Measurements from ENCODE around the gene ABCC5. TPM values are rescaled to one million over a fixed set of nuclear protein-coding genes. Genes with fewer than 3 reads are reported as not detected.
A peak's percentile ranks its signal among the peaks of the same experiment; 100 is the strongest.

Gene ABCC5
- total RNA-seq, 1 donor from 2014 or later: 48.2 TPM

- intact Hi-C loops (cut with DNase I): no loop called here
- ATAC-seq (no peak), DNase-seq (ENCODE audit: missing footprints) (no peak)
These were observed 108.6 kb downstream of the ABCC5 start for GRCh38 chr3:183909030-183909600.

GRCh38 chr3:183907911-183908331, 109.8 kb downstream of the ABCC5 start:
- ATAC-seq (no peak), DNase-seq (ENCODE audit: missing footprints) (no peak)
- intact Hi-C loops (cut with DNase I): no loop called here

- intact Hi-C loops (cut with DNase I): no loop called here
- DNase-seq (ENCODE audit: missing footprints) (no peak), ATAC-seq (no peak)
These were observed 110.5 kb downstream of the ABCC5 start for GRCh38 chr3:183907176-183907575.

- ATAC-seq (no peak), DNase-seq (ENCODE audit: missing footprints) (no peak)
- intact Hi-C loops (cut with DNase I): no loop called here
These were observed 111.3 kb downstream of the ABCC5 start for GRCh38 chr3:183906234-183906921.

GRCh38 chr3:183904833-183905780, 112.6 kb downstream of the ABCC5 start:
- intact Hi-C loops (cut with DNase I): no loop called here
- no peak for ATAC-seq
- no peak for DNase-seq (ENCODE audit: missing footprints)

- no peak for DNase-seq (ENCODE audit: missing footprints)
- ATAC-seq: no peak
- intact Hi-C loops (cut with DNase I): loop anchor here (5.0 to 10.0 kb wide), 2 partner anchors 247 to 399 kb away; partner anchors contain the start of gene PSMD2
These were observed 119.7 kb downstream of the ABCC5 start for GRCh38 chr3:183898028-183898431.

- no peak for ATAC-seq
- intact Hi-C loops (cut with DNase I): loop anchor here (5.0 to 10.0 kb wide), 2 partner anchors 247 to 400 kb away; partner anchors contain the start of gene PSMD2
- DNase-seq (ENCODE audit: missing footprints): no peak
These were observed 120.1 kb downstream of the ABCC5 start for GRCh38 chr3:183897606-183898005.

- intact Hi-C loops (cut with DNase I): loop anchor here (5.0 to 10.0 kb wide), 2 partner anchors 248 to 401 kb away; partner anchors contain the start of gene PSMD2
- no peak for ATAC-seq
These were observed 121.1 kb downstream of the ABCC5 start for GRCh38 chr3:183896610-183897009.

GRCh38 chr3:183896184-183896583, 121.5 kb downstream of the ABCC5 start:
- intact Hi-C loops (cut with DNase I): loop anchor here (5.0 to 10.0 kb wide), 2 partner anchors 249 to 401 kb away; partner anchors contain the start of gene PSMD2
- peak; percentile 28 for DNase-seq (ENCODE audit: missing footprints)
- ATAC-seq: no peak

More at GRCh38 chr3:183896610-183897009, 121.1 kb downstream of the ABCC5 start:
- DNase-seq (ENCODE audit: missing footprints): no peak

- DNase-seq (ENCODE audit: missing footprints) (peak; percentile 23), ATAC-seq (no peak)
- intact Hi-C loops (cut with DNase I): loop anchor here (2.0 to 10.0 kb wide), 4 partner anchors 121 to 402 kb away; partner anchors contain the start of genes ABCC5 and PSMD2
These were observed 121.9 kb downstream of the ABCC5 start for GRCh38 chr3:183895774-183896173.

- intact Hi-C loops (cut with DNase I): loop anchor here (2.0 to 10.0 kb wide), 4 partner anchors 122 to 402 kb away; partner anchors contain the start of genes ABCC5 and PSMD2
- DNase-seq (ENCODE audit: missing footprints) (no peak), ATAC-seq (no peak)
These were observed 122.4 kb downstream of the ABCC5 start for GRCh38 chr3:183895296-183895695.

- intact Hi-C loops (cut with DNase I): loop anchor here (10.0 kb wide), 1 partner anchor 252 kb away; no protein-coding TSS in a partner anchor
- ATAC-seq (no peak), DNase-seq (ENCODE audit: missing footprints) (peak; percentile 45)
These were observed 125.0 kb downstream of the ABCC5 start for GRCh38 chr3:183892610-183893214.

- intact Hi-C loops (cut with DNase I): loop anchor here (2.0 to 5.0 kb wide), 2 partner anchors 362 to 417 kb away; partner anchors contain the start of genes ALG3 and EEF1AKMT4
- ATAC-seq (no peak), DNase-seq (ENCODE audit: missing footprints) (no peak)
These were observed 131.9 kb downstream of the ABCC5 start for GRCh38 chr3:183885766-183886165.

- peak; percentile 100 for ATAC-seq
- intact Hi-C loops (cut with DNase I): loop anchor here (2.0 to 5.0 kb wide), 2 partner anchors 363 to 416 kb away; partner anchors contain the start of genes ALG3 and EEF1AKMT4
- peak; percentile 99 for DNase-seq (ENCODE audit: missing footprints)
These were observed 133.0 kb downstream of the ABCC5 start, which contains the start of gene PARL for GRCh38 chr3:183884427-183885296. PARL (minus strand) TSS chr3:183884880; CDS start chr3:183884846, 34 bp downstream.

GRCh38 chr3:183884097-183884426, 133.6 kb downstream of the ABCC5 start:
- ATAC-seq: no peak
- DNase-seq (ENCODE audit: missing footprints): no peak
- intact Hi-C loops (cut with DNase I): loop anchor here (2.0 kb wide), 1 partner anchor 415 kb away; no protein-coding TSS in a partner anchor

- intact Hi-C loops (cut with DNase I): loop anchor here (2.0 kb wide), 1 partner anchor 415 kb away; no protein-coding TSS in a partner anchor
- DNase-seq (ENCODE audit: missing footprints) (no peak), ATAC-seq (no peak)
These were observed 134.2 kb downstream of the ABCC5 start for GRCh38 chr3:183883291-183884096.

Measured in Right ventricle myocardium inferior (tissue), 1 donor.